WTC11 (cell line): Measurements from ENCODE around the gene DCTD. TPM values are rescaled to one million over a fixed set of nuclear protein-coding genes. Genes with fewer than 3 reads are reported as not detected.
A peak's percentile ranks its signal among the peaks of the same experiment; 100 is the strongest.

Experiments
- ATAC-seq: fragments of 200-7000 bp; cut with Tn5 transposase; 2 replicates; pipeline ENCODE4 v1.10.0; 2021; ENCODE audit warnings: mild to moderate bottlenecking, moderate library complexity
- Bru-seq: library from RNA; stranded (reverse); fragments of 400-500 nt; gene quantifications from one replicate; lab custom pipeline; 2021; lab: Mats Ljungman, UMichigan
- CTCF ChIA-PET: fragments of 300-600 bp; sonication (Branson Sonifier 250); formaldehyde crosslinking; loops from one replicate; lab custom pipeline; 2021; ENCODE audit warnings: antibody characterized with exemption; lab: Charles Lee
- POLR2A ChIA-PET: fragments of 350-600 bp; sonication (Branson Sonifier 250); formaldehyde crosslinking; loops from one replicate; lab custom pipeline; 2021; ENCODE audit warnings: antibody characterized with exemption; lab: Charles Lee
- DNase-seq: peaks from one replicate; pipeline ENCODE4 v3.0.0; 2021; ENCODE audit warnings: low spot score
- H3K27ac Mint-ChIP-seq: 2 replicates; pipeline ENCODE4 v1.8.0; 2021; ENCODE audit warnings: mixed read lengths
- H3K27me3 Mint-ChIP-seq: 2 replicates; pipeline ENCODE4 v1.8.0; 2021; ENCODE audit warnings: low read depth, mild to moderate bottlenecking, moderate library complexity, mixed read lengths
- H3K36me3 Mint-ChIP-seq: 2 replicates; pipeline ENCODE4 v1.8.0; 2021; ENCODE audit warnings: mixed read lengths
- H3K4me1 Mint-ChIP-seq: 2 replicates; pipeline ENCODE4 v1.8.0; 2022; ENCODE audit warnings: mixed read lengths
- H3K4me3 Mint-ChIP-seq: 2 replicates; pipeline ENCODE4 v1.8.0; 2021; ENCODE audit warnings: mild to moderate bottlenecking, moderate library complexity, mixed read lengths
- H3K9me3 Mint-ChIP-seq: 2 replicates; pipeline ENCODE4 v1.8.0; 2021; ENCODE audit warnings: mixed read lengths
- CBFB ChIP-seq: sonication (generic); formaldehyde crosslinking; IDR thresholded peaks from 2 replicates; pipeline ENCODE4 v1.8.1; 2022; ENCODE audit warnings: mild to moderate bottlenecking, low read depth, missing genetic modification reagents
- CTCF ChIP-seq: fragments of 200-600 bp; IDR thresholded peaks from 2 replicates; pipeline ENCODE4 v1.8.0; 2022; ENCODE audit warnings: antibody characterized with exemption
- E2F1 ChIP-seq: sonication (generic); formaldehyde crosslinking; IDR thresholded peaks from 2 replicates; pipeline ENCODE4 v1.8.0; 2022; ENCODE audit warnings: mild to moderate bottlenecking, missing genetic modification reagents
- E2F4 ChIP-seq: sonication (generic); formaldehyde crosslinking; IDR thresholded peaks from 2 replicates; pipeline ENCODE4 v1.8.1; 2022; ENCODE audit warnings: low read depth, mild to moderate bottlenecking, moderate library complexity, missing genetic modification reagents, borderline replicate concordance
- E2F5 ChIP-seq: sonication (generic); formaldehyde crosslinking; IDR thresholded peaks from 2 replicates; pipeline ENCODE4 v1.8.1; 2022; ENCODE audit warnings: mild to moderate bottlenecking, moderate library complexity, missing genetic modification reagents
- ESRRA ChIP-seq: sonication (generic); formaldehyde crosslinking; IDR thresholded peaks from 2 replicates; pipeline ENCODE4 v1.8.1; 2022; ENCODE audit warnings: mild to moderate bottlenecking, missing genetic modification reagents, borderline replicate concordance
- GTF2I ChIP-seq: fragments of 250-450 bp; sonication (Bioruptor Pico); conservative IDR thresholded peaks from 2 replicates; pipeline ENCODE4 v1.4.0; 2021; ENCODE audit warnings: mild to moderate bottlenecking
- HMGXB4 ChIP-seq: sonication (generic); formaldehyde crosslinking; IDR thresholded peaks from 2 replicates; pipeline ENCODE4 v1.8.1; 2023; ENCODE audit warnings: mild to moderate bottlenecking, moderate library complexity, missing genetic modification reagents
- IRF1 ChIP-seq: sonication (generic); formaldehyde crosslinking; IDR thresholded peaks from 2 replicates; pipeline ENCODE4 v1.8.0; 2023; ENCODE audit warnings: missing genetic modification reagents
- KAT7 ChIP-seq: sonication (generic); formaldehyde crosslinking; IDR thresholded peaks from 2 replicates; pipeline ENCODE4 v1.8.1; 2023; ENCODE audit warnings: missing genetic modification reagents, mild to moderate bottlenecking, borderline replicate concordance
- MAX ChIP-seq: sonication (generic); formaldehyde crosslinking; IDR thresholded peaks from 2 replicates; pipeline ENCODE4 v1.8.0; 2022; ENCODE audit warnings: mild to moderate bottlenecking, missing genetic modification reagents
- MYBL2 ChIP-seq: sonication (generic); formaldehyde crosslinking; IDR thresholded peaks from 2 replicates; pipeline ENCODE4 v1.8.1; 2023; ENCODE audit warnings: mild to moderate bottlenecking, moderate library complexity, missing genetic modification reagents
- SP1 ChIP-seq: sonication (generic); formaldehyde crosslinking; conservative IDR thresholded peaks from 2 replicates; pipeline ENCODE4 v1.8.1; 2022; ENCODE audit warnings: missing genetic modification reagents
- TEAD1 ChIP-seq: sonication (generic); formaldehyde crosslinking; IDR thresholded peaks from 2 replicates; pipeline ENCODE4 v1.8.0; 2022; ENCODE audit warnings: mild to moderate bottlenecking, missing genetic modification reagents
- USF1 ChIP-seq: sonication (generic); formaldehyde crosslinking; IDR thresholded peaks from 2 replicates; pipeline ENCODE4 v1.8.0; 2022; ENCODE audit warnings: mild to moderate bottlenecking, missing genetic modification reagents
- ZBTB21 ChIP-seq: sonication (generic); formaldehyde crosslinking; IDR thresholded peaks from 2 replicates; pipeline ENCODE4 v1.8.1; 2023; ENCODE audit warnings: mild to moderate bottlenecking, missing genetic modification reagents, borderline replicate concordance
- ZBTB43 ChIP-seq: sonication (generic); formaldehyde crosslinking; IDR thresholded peaks from 2 replicates; pipeline ENCODE4 v1.8.1; 2023; ENCODE audit warnings: mild to moderate bottlenecking, missing genetic modification reagents
- ZNF425 ChIP-seq: fragments of 250-450 bp; sonication (Bioruptor Pico); conservative IDR thresholded peaks from 2 replicates; pipeline ENCODE4 v1.9.0; 2021; ENCODE audit warnings: mild to moderate bottlenecking
- long read RNA-seq, 3 experiments: library from RNA in 1 of 3; library from capped mRNA in 1 of 3; library from polyadenylated mRNA in 1 of 3; unstranded in 2 of 3; stranded (forward) in 1 of 3; transcript quantifications; one replicate each; pipeline ENCODE4 v2.0.0, GENCODE V29; 2021
- total RNA-seq: library from RNA; stranded (reverse); gene quantifications from 3 replicates; pipeline ENCODE4 v1.2.3, GENCODE V29; 2021

Gene DCTD
- total RNA-seq (56.8 to 72.6 TPM (median 68.2 TPM) in 3 replicates), Bru-seq, nascent RNA (percentile 72 among the genes with signal in this experiment)
- long read RNA-seq, experiment 1, transcript DCTD-202 (6 exons, 1,972 nt) = minor isoform, 35 of 191 reads
- long read RNA-seq, experiment 1, transcript DCTD-201 (6 exons, 1,931 nt) = major isoform, 107 of 191 reads
- long read RNA-seq, experiment 1, partial matches to known transcripts = 12 of 191 reads
- long read RNA-seq, experiment 1, other reads (novel, unspliced or antisense) = 31 of 191 reads
- long read RNA-seq, experiment 2, transcript DCTD-201 (6 exons, 1,931 nt) = major isoform, 34 of 78 reads
- long read RNA-seq, experiment 2, transcript DCTD-202 (6 exons, 1,972 nt) = minor isoform, 9 of 78 reads
- long read RNA-seq, experiment 2, partial matches to known transcripts = 7 of 78 reads
- long read RNA-seq, experiment 2, other reads (novel, unspliced or antisense) = 25 of 78 reads
- long read RNA-seq, experiment 3, transcript DCTD-201 (6 exons, 1,931 nt) = major isoform, 42 of 102 reads
- long read RNA-seq, experiment 3, transcript DCTD-202 (6 exons, 1,972 nt) = minor isoform, 37 of 102 reads
- long read RNA-seq, experiment 3, partial matches to known transcripts = 8 of 102 reads
- long read RNA-seq, experiment 3, other reads (novel, unspliced or antisense) = 12 of 102 reads

- TF ChIP-seq SP1 (CRISPR knock-in tag) (peak; percentile 67), USF1 (CRISPR knock-in tag) (peak; percentile 12; the same call in 1 of the 2 replicates), ESRRA (peak; percentile 25; the same call in 1 of the 2 replicates), E2F4 (no peak), E2F5 (CRISPR knock-in tag) (peak; percentile 20; the same call in 1 of the 2 replicates), GTF2I (CRISPR knock-in tag) (no peak), IRF1 (no peak), MYBL2 (CRISPR knock-in tag) (0 out of 2 replicates have a peak, but pooled peaks have one; percentile 45), KAT7 (CRISPR knock-in tag) (peak; percentile 62; the same call in 1 of the 2 replicates), CBFB (CRISPR knock-in tag) (0 out of 2 replicates have a peak, but pooled peaks have one; percentile 58), ZBTB21 (CRISPR knock-in tag) (0 out of 2 replicates have a peak, but pooled peaks have one; percentile 21), E2F1 (0 out of 2 replicates have a peak, but pooled peaks have one; percentile 34), ZNF425 (CRISPR knock-in tag) (no peak), CTCF (no peak), TEAD1 (CRISPR knock-in tag) (0 out of 2 replicates have a peak, but pooled peaks have one; percentile 9), ZBTB43 (CRISPR knock-in tag) (peak; percentile 55; the same call in 1 of the 2 replicates), HMGXB4 (CRISPR knock-in tag) (peak; percentile 83), MAX (CRISPR knock-in tag) (peak; percentile 61)
- POLR2A ChIA-PET = interaction anchor here (0.6 kb wide), 1 partner anchor 109 kb away, joined by 3 read pairs; no protein-coding TSS in a partner anchor
- H3K36me3 Mint-ChIP-seq = peaks cover 13% of the 10 kb centered on the region
- DNase-seq = peak; percentile 72
- H3K9me3 Mint-ChIP-seq = no peaks in the 10 kb centered on the region
- H3K27me3 Mint-ChIP-seq = peaks cover 11% of the 10 kb centered on the region; the same call in 1 of the 2 replicates
- H3K27ac Mint-ChIP-seq = peak within 1 kb of the TSS; percentile 78
- CTCF ChIA-PET = interaction anchor here (0.7 to 1.1 kb wide), 6 partner anchors 8 to 481 kb away, joined by 3 to 5 read pairs (median 3); no protein-coding TSS in a partner anchor
- ATAC-seq = peak; percentile 75
- peaks cover 30% of the 10 kb centered on the region for H3K4me1 Mint-ChIP-seq
- peak within 1 kb of the TSS; percentile 80 for H3K4me3 Mint-ChIP-seq
Measured at GRCh38 chr4:182917182-182918043, at the start of gene DCTD. DCTD (minus strand) TSS chr4:182917386; CDS start chr4:182915568, 1,818 bp downstream.
